ENCODE data around the gene CASZ1. TPM values are rescaled to one million over a fixed set of nuclear protein-coding genes. Genes with fewer than 3 reads are reported as not detected.

Gene CASZ1
- total and polyA plus RNA-seq, 10 donors: 0.73 to 14.5 (median 9.1) TPM

DNA sequence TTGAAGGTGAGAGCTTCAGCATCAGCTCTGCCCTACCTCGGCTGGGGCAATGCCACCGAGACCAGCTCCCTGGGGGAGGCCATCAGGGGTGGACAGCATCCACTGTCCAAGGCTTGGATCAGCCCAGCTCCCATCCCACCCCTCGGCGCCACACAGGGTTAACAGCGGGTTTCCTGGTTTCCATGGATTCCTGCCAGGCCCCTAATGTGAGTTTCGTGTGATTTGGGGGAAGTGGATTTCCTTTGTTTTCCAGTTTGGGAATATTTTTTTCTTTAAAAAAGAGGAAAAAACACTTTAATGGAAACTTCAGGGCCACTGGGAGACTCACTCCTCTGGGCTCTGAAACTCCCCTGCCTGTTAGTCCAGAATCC, 34.3 kb downstream of the CASZ1 start:
- H3K36me3 ChIP-seq: no peaks in the 10 kb centered on the region
- intact Hi-C loops (cut with DNase I; ENCODE audit: low total_unique reads): no loop called here
- no peak for DNase-seq
- 30 to 66% (median 52%) methylated on average over 5 to 6 of the region's 6 CpGs for whole genome bisulfite sequencing, 5 donors
- peaks cover 0 to 28% (median 11%) of the 10 kb centered on the region in 6 donors for H3K4me1 ChIP-seq
- peak overlapping the region in 6 of 8 donors; percentile 2 to 58 (median 44) for H3K27ac ChIP-seq
- H3K9me3 ChIP-seq: no peaks in the 10 kb centered on the region
- TF ChIP-seq POLR2A (IDR thresholded peaks at IDR 0.05) (no peak), POLR2AphosphoS5 (IDR thresholded peaks at IDR 0.05) (peak in 2 of 3 donors; percentile 3 to 4)
- TF ChIP-seq, protein P1, sequence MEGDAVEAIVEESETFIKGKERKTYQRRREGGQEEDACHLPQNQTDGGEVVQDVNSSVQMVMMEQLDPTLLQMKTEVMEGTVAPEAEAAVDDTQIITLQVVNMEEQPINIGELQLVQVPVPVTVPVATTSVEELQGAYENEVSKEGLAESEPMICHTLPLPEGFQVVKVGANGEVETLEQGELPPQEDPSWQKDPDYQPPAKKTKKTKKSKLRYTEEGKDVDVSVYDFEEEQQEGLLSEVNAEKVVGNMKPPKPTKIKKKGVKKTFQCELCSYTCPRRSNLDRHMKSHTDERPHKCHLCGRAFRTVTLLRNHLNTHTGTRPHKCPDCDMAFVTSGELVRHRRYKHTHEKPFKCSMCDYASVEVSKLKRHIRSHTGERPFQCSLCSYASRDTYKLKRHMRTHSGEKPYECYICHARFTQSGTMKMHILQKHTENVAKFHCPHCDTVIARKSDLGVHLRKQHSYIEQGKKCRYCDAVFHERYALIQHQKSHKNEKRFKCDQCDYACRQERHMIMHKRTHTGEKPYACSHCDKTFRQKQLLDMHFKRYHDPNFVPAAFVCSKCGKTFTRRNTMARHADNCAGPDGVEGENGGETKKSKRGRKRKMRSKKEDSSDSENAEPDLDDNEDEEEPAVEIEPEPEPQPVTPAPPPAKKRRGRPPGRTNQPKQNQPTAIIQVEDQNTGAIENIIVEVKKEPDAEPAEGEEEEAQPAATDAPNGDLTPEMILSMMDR (IDR thresholded peaks at IDR 0.05 in 8 of 11, conservative IDR thresholded peaks at IDR 0.05 in 3 of 11): no peak
- H3K27me3 ChIP-seq (replicated peaks in 1 of 7): peaks cover 0 to 4% (median 0%) of the 10 kb centered on the region in 7 donors
- H3K4me3 ChIP-seq: no peak overlapping the region

- Histone ChIP-seq H3K4me3 (no peak overlapping the region), H3K27ac (peak overlapping the region in 5 of 8 donors; percentile 2 to 58 (median 46)), H3K4me1 (peaks cover 0 to 33% (median 12%) of the 10 kb centered on the region in 6 donors), H3K9me3 (no peaks in the 10 kb centered on the region), H3K27me3 (replicated peaks in 1 of 7) (peaks cover 0 to 4% (median 0%) of the 10 kb centered on the region in 7 donors), H3K36me3 (no peaks in the 10 kb centered on the region)
- intact Hi-C loops (cut with DNase I; ENCODE audit: low total_unique reads): no loop called here
- DNase-seq: no peak
- TF ChIP-seq POLR2AphosphoS5 (IDR thresholded peaks at IDR 0.05): peak in 2 of 3 donors; percentile 13 to 54
- TF ChIP-seq POLR2A (IDR thresholded peaks at IDR 0.05): no peak
- 51 to 71% (median 58%) methylated on average over 23 of the region's 23 CpGs for WGBS, 5 donors
These were observed 34.8 kb downstream of the CASZ1 start for GRCh38 chr1:10761503-10762152.

- no peak for DNase-seq
- Histone ChIP-seq H3K4me3 (no peak overlapping the region), H3K9me3 (no peaks in the 10 kb centered on the region), H3K36me3 (no peaks in the 10 kb centered on the region), H3K4me1 (peaks cover 3 to 41% (median 20%) of the 10 kb centered on the region in 6 donors), H3K27me3 (replicated peaks in 1 of 7) (peaks cover 0 to 4% (median 0%) of the 10 kb centered on the region in 7 donors), H3K27ac (peak overlapping the region in 4 of 8 donors; percentile 31 to 58 (median 44))
- TF ChIP-seq POLR2AphosphoS5 (IDR thresholded peaks at IDR 0.05) (no peak), POLR2A (IDR thresholded peaks at IDR 0.05) (no peak)
- TF ChIP-seq, protein P1 (IDR thresholded peaks at IDR 0.05 in 8 of 11, conservative IDR thresholded peaks at IDR 0.05 in 3 of 11): no peak
- intact Hi-C loops (cut with DNase I; ENCODE audit: low total_unique reads): no loop called here
- WGBS, 5 donors: 85 to 94% (median 89%) methylated on average over 17 of the region's 17 CpGs
These were observed 35.6 kb downstream of the CASZ1 start for GRCh38 chr1:10760566-10761502.

- no peak for DNase-seq
- 72 to 88% (median 81%) methylated on average over 11 to 15 of the region's 15 CpGs for WGBS, 5 donors
- Histone ChIP-seq H3K36me3 (no peaks in the 10 kb centered on the region), H3K27me3 (replicated peaks in 1 of 7) (peaks cover 0 to 4% (median 0%) of the 10 kb centered on the region in 7 donors), H3K27ac (no peak overlapping the region), H3K4me3 (no peak overlapping the region), H3K4me1 (peaks cover 7 to 47% (median 25%) of the 10 kb centered on the region in 6 donors), H3K9me3 (no peaks in the 10 kb centered on the region)
- intact Hi-C loops (cut with DNase I; ENCODE audit: low total_unique reads): no loop called here
- TF ChIP-seq, protein P1 (IDR thresholded peaks at IDR 0.05 in 8 of 11, conservative IDR thresholded peaks at IDR 0.05 in 3 of 11): no peak
- TF ChIP-seq POLR2A (IDR thresholded peaks at IDR 0.05) (no peak), POLR2AphosphoS5 (IDR thresholded peaks at IDR 0.05) (no peak)
These were observed 36.8 kb downstream of the CASZ1 start for GRCh38 chr1:10759413-10760200.

All from spleen (tissue), 11 donors.